Ovary (tissue), 9 donors: ENCODE data around the gene FILIP1L. TPM values are rescaled to one million over a fixed set of nuclear protein-coding genes. Genes with fewer than 3 reads are reported as not detected.

Experiments used
- DNase-seq, 5 donors: peaks; one replicate each; pipeline ENCODE4 v3.0.0-alpha.2; 2019 to 2020
- H3K27ac ChIP-seq, 2 donors: fragments of 200-600 bp; one replicate each; pipeline versions ENCODE4 v1.5.1 to v1.8.0; 2019 to 2022
- H3K27me3 ChIP-seq: fragments of 200-600 bp; one replicate; pipeline ENCODE4 v1.8.0; 2022
- H3K36me3 ChIP-seq: fragments of 200-600 bp; sonication (generic); one replicate; pipeline ENCODE4 v1.5.1; 2019
- H3K4me1 ChIP-seq: one replicate; pipeline ENCODE4 v1.8.1; 2013; ENCODE audit warnings: mild to moderate bottlenecking, moderate library complexity; ENCODE audit not compliant: insufficient read depth
- H3K4me3 ChIP-seq: fragments of 200-600 bp; sonication (generic); one replicate; pipeline ENCODE4 v1.5.1; 2017
- H3K9me3 ChIP-seq, 2 donors: fragments of 200-600 bp in 1 of 2; sonication (generic) in 1 of 2; one replicate each; pipeline versions ENCODE4 v1.5.1 to v1.8.1; 2013 to 2019; ENCODE audit warnings: mild to moderate bottlenecking in 1 of 2, moderate library complexity in 1 of 2
- CTCF ChIP-seq, 3 donors: fragments of 450-650 bp in 2 of 3; fragments of 200-600 bp in 1 of 3; IDR thresholded peaks; one replicate each; pipeline versions ENCODE4 v1.5.1 to v1.8.0; 2016 to 2022; ENCODE audit warnings: antibody characterized with exemption in 3 of 3, mild to moderate bottlenecking in 1 of 3
- EP300 ChIP-seq: sonication (generic); formaldehyde crosslinking; IDR thresholded peaks from one replicate; pipeline ENCODE4 v1.6.1; 2017; ENCODE audit warnings: antibody characterized with exemption
- POLR2A ChIP-seq: fragments of 450-650 bp; IDR thresholded peaks from one replicate; pipeline ENCODE4 v1.6.1; 2017; ENCODE audit warnings: antibody characterized with exemption, mild to moderate bottlenecking, moderate library complexity
- WGBS, 3 donors: extraction: QIAGEN DNeasy Blood & Tissue Kit in 1 of 3; methylation state at CpG; one replicate each; pipeline versions ENCODE4 v1.1.5 to v1.1.7; 2013 to 2017; 5-methylcytosine and 5-hydroxymethylcytosine counted together
- intact Hi-C, 4 donors: fragments of 100-400 bp; cut with DNase I; formaldehyde crosslinking; loops; one replicate each; pipeline versions ENCODE4 v1.11.0 to v1.15.1; 2022 to 2023
- polyA plus RNA-seq, 2 donors: library from polyadenylated mRNA; stranded (reverse); fragments of 200-250 nt in 1 of 2; fragments of 350-450 nt in 1 of 2; fragmentation: Illumina TruSeq in 1 of 2; extraction: RNeasy Lipid Tissue Mini Kit (QIAGEN cat#74804) in 1 of 2; gene quantifications; one replicate each; pipeline ENCODE4 v1.2.3, GENCODE V29; 2013 to 2014
- total RNA-seq, 7 donors: library from RNA; depleted of rRNA in 2 of 7; stranded (reverse); fragments of >200 nt in 2 of 7; fragmentation: NEBNext Ultra II Directional in 3 of 7; extraction: Animal tissue kit (Norgen Biotek cat#: 25700) in 3 of 7; gene quantifications; one replicate each; pipeline versions ENCODE4 v1.1.0 to v1.2.4, GENCODE V29; 2016 to 2023
- donor health status: DM: no; HTN: no; CAD: no; lungs with moderate emphysema.
- donor health status: DM: no; HTN: no; CAD: no.
- donor health status: Bipolar disorder and iron deficiency.
- donor health status: DM: yes; HTN: yes; CAD: no.
- donor health status: DM: no; HTN: no; CAD: no.
- donor health status: DM: yes; HTN: yes; CAD: no.

FILIP1L gene
- total and polyA plus RNA-seq, 9 donors, result 23.7 to 174 (median 110) TPM

GRCh38 chr3:100111728-100112127, 2.6 kb downstream of the FILIP1L start:
- no peaks in the 10 kb centered on the region for H3K27me3 ChIP-seq
- H3K9me3 ChIP-seq, result no peaks in the 10 kb centered on the region
- DNase-seq, result no peak
- intact Hi-C loops, result no loop called here
- WGBS, 3 donors, result 91 to 95% (median 94%) methylated on average over 1 of the region's 1 CpG
- no peak overlapping the region for H3K27ac ChIP-seq
- TF ChIP-seq POLR2A (no peak), CTCF (IDR thresholded peaks at IDR 0.05) (no peak), EP300 (no peak)
- peaks cover 7% of the 10 kb centered on the region for H3K4me1 ChIP-seq
- no peaks in the 10 kb centered on the region for H3K36me3 ChIP-seq
- H3K4me3 ChIP-seq, result no peak overlapping the region

- Histone ChIP-seq H3K4me1 (peaks cover 12% of the 10 kb centered on the region), H3K4me3 (no peak overlapping the region), H3K36me3 (no peaks in the 10 kb centered on the region), H3K27ac (no peak overlapping the region), H3K9me3 (no peaks in the 10 kb centered on the region), H3K27me3 (no peaks in the 10 kb centered on the region)
- DNase-seq, result no peak
- intact Hi-C loops, result no loop called here
- TF ChIP-seq CTCF (IDR thresholded peaks at IDR 0.05) (no peak), POLR2A (no peak), EP300 (no peak)
- WGBS, 3 donors, result 9 to 29% (median 20%) methylated on average over 1 of the region's 1 CpG
These were observed 4.1 kb downstream of the FILIP1L start for GRCh38 chr3:100110162-100110561.

DNA sequence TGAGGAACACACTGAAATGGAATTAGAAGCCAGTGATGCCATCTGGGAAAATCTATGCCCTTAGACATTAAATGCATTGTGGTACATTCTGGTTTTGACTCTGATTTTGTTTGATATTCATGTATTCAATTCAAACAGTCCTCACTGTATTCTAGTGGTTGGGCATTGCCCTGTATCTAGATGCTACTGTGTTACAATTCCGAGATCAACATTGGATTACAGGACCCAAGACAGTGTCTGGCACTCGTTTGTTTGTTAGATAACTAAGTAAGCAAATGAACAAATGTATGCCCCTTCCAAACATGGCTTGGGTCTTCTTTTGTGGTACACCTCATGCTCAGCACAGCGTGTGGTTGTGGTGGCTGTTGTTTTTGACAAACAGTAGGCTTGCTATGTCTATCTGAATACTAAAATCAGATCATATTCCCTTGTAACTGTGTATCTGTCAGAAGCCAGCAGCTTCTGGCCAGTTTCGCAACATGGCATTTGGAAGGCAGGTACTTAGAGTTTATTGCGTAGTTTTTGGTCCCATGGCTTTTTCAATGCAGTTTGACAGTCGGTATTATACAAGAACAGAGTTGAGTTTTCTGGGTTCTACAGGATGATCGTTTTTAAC, 5.7 kb downstream of the FILIP1L start:
- Histone ChIP-seq H3K36me3 (no peaks in the 10 kb centered on the region), H3K9me3 (no peaks in the 10 kb centered on the region), H3K27me3 (no peaks in the 10 kb centered on the region), H3K27ac (no peak overlapping the region), H3K4me1 (peaks cover 17% of the 10 kb centered on the region), H3K4me3 (no peak overlapping the region)
- DNase-seq, result no peak
- intact Hi-C loops, result no loop called here
- TF ChIP-seq POLR2A (no peak), EP300 (no peak), CTCF (IDR thresholded peaks at IDR 0.05) (no peak)
- 83 to 88% (median 88%) methylated on average over 7 of the region's 7 CpGs for WGBS, 3 donors

GRCh38 chr3:100107221-100107814, 7.0 kb downstream of the FILIP1L start:
- no peaks in the 10 kb centered on the region for H3K36me3 ChIP-seq
- no peak for DNase-seq
- no peaks in the 10 kb centered on the region for H3K9me3 ChIP-seq
- H3K27me3 ChIP-seq, result no peaks in the 10 kb centered on the region
- 29 to 33% (median 32%) methylated on average over 4 of the region's 4 CpGs for WGBS, 3 donors
- intact Hi-C loops, result no loop called here
- no peak overlapping the region for H3K27ac ChIP-seq
- H3K4me3 ChIP-seq, result no peak overlapping the region
- peaks cover 19% of the 10 kb centered on the region for H3K4me1 ChIP-seq
- TF ChIP-seq CTCF (IDR thresholded peaks at IDR 0.05), result no peak
- no peak for TF ChIP-seq POLR2A
- TF ChIP-seq EP300, result no peak
